NB4 (cell line): Measurements from ENCODE around the gene TMEM121.

ENCODE experiments used
- DNase-seq: peaks from one replicate; pipeline ENCODE4 v3.0.0; 2010; ENCODE audit warnings: low read depth
- H3K4me3 ChIP-seq: one replicate; pipeline ENCODE4 v1.5.1; 2011; ENCODE audit warnings: mild to moderate bottlenecking, low read depth, low read length, moderate library complexity
- CTCF ChIP-seq: IDR thresholded peaks from one replicate; pipeline ENCODE4 v1.5.1; 2012; ENCODE audit warnings: low read depth, low read length
- MAX ChIP-seq: IDR thresholded peaks from 2 replicates; pipeline ENCODE4 v1.6.1; 2011; ENCODE audit warnings: low read depth, low read length
- MYC ChIP-seq: IDR thresholded peaks from 2 replicates; pipeline ENCODE4 v1.6.1; 2011; ENCODE audit warnings: low read depth, low read length
- POLR2A ChIP-seq: IDR thresholded peaks from 2 replicates; pipeline ENCODE4 v1.6.1; 2011; ENCODE audit warnings: mild to moderate bottlenecking; ENCODE audit not compliant: insufficient read length; ENCODE audit errors: extremely low read depth

TMEM121 gene

DNA sequence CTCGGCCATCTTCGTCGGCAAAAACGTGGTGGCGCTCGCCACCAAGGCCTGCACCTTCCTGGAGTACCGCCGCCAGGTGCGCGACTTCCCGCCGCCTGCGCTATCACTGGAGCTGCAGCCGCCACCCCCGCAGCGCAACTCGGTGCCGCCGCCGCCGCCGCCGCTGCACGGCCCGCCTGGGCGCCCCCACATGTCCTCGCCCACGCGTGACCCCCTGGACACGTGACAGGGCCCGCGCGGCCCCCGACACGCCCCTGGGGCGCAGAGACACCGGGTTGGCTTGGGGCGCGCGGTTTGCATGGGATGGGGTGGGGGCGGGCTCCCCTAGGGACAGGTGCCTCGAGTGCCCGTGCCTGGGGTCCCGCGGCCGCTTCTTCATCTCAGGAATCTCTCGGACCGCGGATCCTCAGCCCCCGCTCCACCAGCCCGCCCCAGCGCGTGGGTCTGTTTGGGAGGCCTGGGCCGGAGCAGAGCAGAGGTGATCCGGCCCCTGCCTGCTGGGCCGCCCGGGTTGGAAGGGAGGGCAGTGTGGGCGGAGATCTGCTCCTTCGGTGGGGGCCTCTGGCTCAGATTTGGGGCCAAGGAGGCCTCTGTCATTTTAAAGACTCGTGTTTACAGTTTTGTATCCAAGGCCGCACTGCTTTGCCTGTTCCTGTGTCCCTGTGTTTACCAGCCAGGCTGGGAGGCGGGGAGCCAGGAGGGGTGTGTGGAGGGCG lies 3.3 kb downstream of the TMEM121 start:
- DNase-seq: no peak
- TF ChIP-seq POLR2A: no peak
- no peak overlapping the region for H3K4me3 ChIP-seq

DNA sequence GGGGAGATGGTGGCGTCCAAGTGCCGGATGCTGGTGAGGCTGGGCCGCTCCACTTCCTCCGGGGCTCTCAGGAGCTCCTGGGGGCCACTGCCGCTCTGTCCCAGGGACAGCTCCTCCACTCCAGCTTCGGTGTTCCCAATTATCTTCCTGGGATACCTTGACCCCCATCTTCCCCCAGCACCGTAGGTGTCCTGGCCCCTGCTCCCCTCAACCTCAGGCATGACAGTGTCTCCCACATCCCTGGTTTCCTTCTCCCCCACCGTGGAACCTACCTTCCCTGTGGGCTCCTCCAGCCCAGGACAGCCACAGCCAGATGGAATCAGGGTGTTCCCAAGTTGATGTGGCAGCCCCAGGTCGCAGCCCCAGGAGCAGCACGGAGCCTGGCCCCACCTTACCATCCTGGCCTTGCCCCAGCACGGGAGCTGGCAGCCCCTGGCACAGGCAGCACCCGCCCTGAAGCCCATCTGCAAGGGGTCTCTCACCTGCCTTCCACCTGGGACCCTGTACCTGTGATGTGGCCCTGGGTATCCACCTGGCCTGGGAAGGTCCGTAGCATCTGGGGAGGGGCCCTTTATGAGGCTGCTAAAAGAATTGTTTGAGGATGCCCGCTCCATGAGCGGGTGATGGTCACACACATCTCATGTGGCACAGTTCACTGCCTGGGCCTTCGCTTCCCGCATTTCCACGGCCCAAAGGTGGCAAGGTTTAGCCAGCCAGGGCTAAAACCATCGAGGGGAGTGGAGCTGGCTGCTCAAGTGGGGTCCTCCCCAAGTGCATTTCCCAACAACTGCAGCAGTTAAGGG lies 4.1 kb downstream of the TMEM121 start:
- TF ChIP-seq POLR2A (no peak), MAX (no peak), MYC (no peak), CTCF (no peak)
- H3K4me3 ChIP-seq: no peak overlapping the region
- DNase-seq: no peak

DNA sequence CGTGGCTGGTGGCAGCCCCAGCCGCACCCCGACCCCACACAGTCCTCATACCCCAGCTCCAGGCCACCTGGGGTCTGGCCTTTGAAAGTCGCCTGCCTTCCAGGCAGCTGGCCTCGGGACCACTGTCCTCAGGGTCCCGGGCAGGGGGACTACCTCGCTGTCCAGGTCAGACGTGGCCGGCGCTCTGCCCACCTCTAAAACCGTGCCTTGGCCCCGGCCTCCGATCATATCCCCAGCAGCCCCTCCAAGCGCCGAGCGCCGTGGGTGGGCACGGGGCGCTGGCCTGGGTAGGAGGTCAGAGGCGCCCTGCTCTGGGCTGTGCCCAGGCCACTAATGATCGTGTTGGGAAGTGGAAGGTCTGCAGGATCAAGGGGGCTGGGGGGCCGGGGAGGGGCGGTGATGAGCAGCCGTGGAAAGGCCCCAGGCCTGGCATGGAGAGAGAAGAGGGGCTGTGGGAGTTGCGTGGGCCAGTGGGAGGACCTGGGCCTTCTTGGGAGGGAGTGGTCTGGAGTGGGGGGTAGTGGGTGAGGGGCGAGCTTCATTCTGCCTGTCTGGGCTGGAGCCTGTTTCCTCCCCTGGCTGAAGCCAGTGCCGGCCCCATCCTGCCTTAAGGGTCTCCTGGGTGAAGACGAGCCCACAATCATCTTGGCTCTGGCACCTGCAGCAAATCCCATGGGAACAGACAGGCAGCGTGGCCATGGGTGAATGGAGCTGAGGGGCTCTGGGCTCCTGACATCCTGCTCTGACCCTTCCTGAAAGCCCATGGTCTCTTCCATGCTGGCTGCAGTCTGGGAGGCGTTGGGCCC lies 4.9 kb downstream of the TMEM121 start:
- DNase-seq: no peak
- H3K4me3 ChIP-seq: no peak overlapping the region
- TF ChIP-seq POLR2A (no peak), MYC (no peak), MAX (no peak), CTCF (no peak)

- no peak for DNase-seq
- TF ChIP-seq CTCF: no peak
- no peak for TF ChIP-seq MYC
- no peak for TF ChIP-seq MAX
- no peak for TF ChIP-seq POLR2A
- H3K4me3 ChIP-seq: no peak overlapping the region
Measured at GRCh38 chr14:105531894-105532623, 5.7 kb downstream of the TMEM121 start.

DNA sequence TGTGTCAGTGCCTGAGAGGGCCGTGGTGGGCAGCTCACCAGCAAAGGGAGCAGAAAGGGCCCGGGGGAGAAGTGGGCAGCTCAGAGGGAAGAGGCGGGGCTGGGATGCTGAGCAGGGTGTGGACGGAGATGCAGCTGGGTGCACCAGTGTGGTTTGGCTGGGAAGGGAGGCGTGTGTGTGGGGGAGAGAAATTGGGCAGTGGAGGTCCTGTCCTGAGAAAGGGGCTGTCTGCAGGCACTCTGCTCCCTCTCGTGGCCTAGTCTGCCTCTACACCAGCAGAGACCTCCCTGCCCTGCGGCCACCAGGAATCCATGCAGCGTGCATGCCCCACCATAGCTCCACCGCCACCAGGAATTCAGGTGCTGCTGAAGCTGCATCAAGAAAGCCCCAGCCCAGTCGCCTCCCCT lies 6.4 kb downstream of the TMEM121 start:
- DNase-seq: peak; percentile 81
- TF ChIP-seq CTCF (peak; percentile 60), MYC (no peak), MAX (no peak), POLR2A (no peak)
- no peak overlapping the region for H3K4me3 ChIP-seq
